HEK293 (cell line): ENCODE results near the gene VSTM2B.

Experiments
- CTCF ChIP-seq: fragments of 450-650 bp; formaldehyde crosslinking; IDR thresholded peaks from 2 replicates; pipeline ENCODE4 v1.5.1; 2016; ENCODE audit warnings: missing biosample characterization, missing genetic modification characterization
- HOXA7 ChIP-seq: sonication (generic); formaldehyde crosslinking; IDR thresholded peaks from 2 replicates; pipeline ENCODE4 v1.8.1; 2022; ENCODE audit warnings: missing genetic modification reagents, borderline replicate concordance
- ZNF23 ChIP-seq: fragments of 450-650 bp; formaldehyde crosslinking; IDR thresholded peaks from 2 replicates; pipeline ENCODE4 v1.5.1; 2016; ENCODE audit warnings: missing biosample characterization, missing genetic modification characterization, borderline replicate concordance
- ZNF558 ChIP-seq: fragments of 450-650 bp; formaldehyde crosslinking; IDR thresholded peaks from 2 replicates; pipeline ENCODE4 v1.5.1; 2016; ENCODE audit warnings: missing biosample characterization, missing genetic modification characterization

- no peak for TF ChIP-seq ZNF23 (tag by site-specific recombination)
- no peak for TF ChIP-seq CTCF
- TF ChIP-seq ZNF558 (tag by site-specific recombination), result no peak
- TF ChIP-seq HOXA7 (CRISPR knock-in tag), result no peak
These were observed 13.3 kb downstream of the VSTM2B start for GRCh38 chr19:29539131-29539530.
